IMR-90 (cell line): ENCODE results near the gene PRLH. TPM values are rescaled to one million over a fixed set of nuclear protein-coding genes. Genes with fewer than 3 reads are reported as not detected.

Experiments used
- ATAC-seq: fragments of 200-7000 bp; cut with Tn5 transposase; 2 replicates; pipeline ENCODE4 v1.9.1; 2020; ENCODE audit warnings: low read depth, mild to moderate bottlenecking, moderate library complexity
- BruUV-seq: library from RNA; stranded (reverse); fragments of 400-500 nt; replicated peaks from 2 replicates; lab custom pipeline; 2021; lab: Mats Ljungman, UMichigan
- CTCF ChIA-PET: fragments of 300-600 bp; formaldehyde crosslinking; extraction: SDS; loops from one replicate; lab custom pipeline; 2021; ENCODE audit warnings: antibody characterized with exemption; lab: Yijun Ruan, JAX
- POLR2A ChIA-PET: fragments of 300-600 bp; sonication (Branson Sonifier 250); formaldehyde crosslinking; loops from one replicate; lab custom pipeline; 2022; ENCODE audit warnings: antibody characterized with exemption; ENCODE audit not compliant: unreplicated experiment; lab: Charles Lee
- DNase-seq: peaks from one replicate; pipeline ENCODE4 v3.0.0; 2013
- H2AFZ ChIP-seq: replicated peaks from 2 replicates; pipeline ENCODE3; 2013; ENCODE audit warnings: low read length, mild to moderate bottlenecking; ENCODE audit not compliant: poor library complexity
- H2AK5ac ChIP-seq: 2 replicates; pipeline ENCODE4 v1.6.1; 2013; ENCODE audit warnings: low read depth, low read length, inconsistent platforms
- H2AK9ac ChIP-seq: replicated peaks from 2 replicates; pipeline ENCODE3; 2013; ENCODE audit warnings: mild to moderate bottlenecking, low read depth, low read length, moderate library complexity; ENCODE audit not compliant: poor library complexity
- H2BK120ac ChIP-seq: 2 replicates; pipeline ENCODE4 v1.6.1; 2013; ENCODE audit warnings: low read depth, low read length, inconsistent platforms
- H2BK15ac ChIP-seq: 3 replicates; pipeline ENCODE4 v1.6.1; 2013; ENCODE audit warnings: low read depth, low read length, inconsistent platforms
- H2BK20ac ChIP-seq: 2 replicates; pipeline ENCODE4 v1.6.1; 2013; ENCODE audit warnings: low read depth, mild to moderate bottlenecking, inconsistent platforms, low read length, moderate library complexity
- H2BK5ac ChIP-seq: 2 replicates; pipeline ENCODE4 v1.6.1; 2013; ENCODE audit warnings: mild to moderate bottlenecking, low read depth, low read length, inconsistent platforms; ENCODE audit not compliant: poor library complexity, severe bottlenecking
- H3K14ac ChIP-seq: replicated peaks from 2 replicates; pipeline ENCODE4 v1.6.1; 2013; ENCODE audit warnings: low read depth, low read length, inconsistent platforms
- H3K18ac ChIP-seq: 2 replicates; pipeline ENCODE4 v1.6.1; 2013; ENCODE audit warnings: low read depth, low read length, control low read depth
- H3K23ac ChIP-seq: 2 replicates; pipeline ENCODE4 v1.6.1; 2013; ENCODE audit warnings: low read depth, low read length, inconsistent platforms
- H3K27ac ChIP-seq: 2 replicates; pipeline ENCODE4 v1.5.1; 2013; ENCODE audit warnings: mild to moderate bottlenecking, control low read depth, low read length; ENCODE audit not compliant: insufficient read depth
- H3K27me3 ChIP-seq: 2 replicates; pipeline ENCODE4 v1.6.1; 2013; ENCODE audit warnings: low read length; ENCODE audit not compliant: control insufficient read depth, insufficient read depth
- H3K36me3 ChIP-seq: 2 replicates; pipeline ENCODE4 v1.6.1; 2013; ENCODE audit warnings: low read length, mixed read lengths; ENCODE audit not compliant: control insufficient read depth, insufficient read depth
- H3K4ac ChIP-seq: 2 replicates; pipeline ENCODE4 v1.6.1; 2013; ENCODE audit warnings: low read depth, low read length, inconsistent platforms
- H3K4me1 ChIP-seq: 2 replicates; pipeline ENCODE4 v1.6.1; 2013; ENCODE audit warnings: low read length, mixed read lengths; ENCODE audit not compliant: control insufficient read depth, insufficient read depth
- H3K4me2 ChIP-seq: 2 replicates; pipeline ENCODE4 v1.6.1; 2013; ENCODE audit warnings: low read depth, mild to moderate bottlenecking, control low read depth, low read length, moderate library complexity
- H3K4me3 ChIP-seq: 2 replicates; pipeline ENCODE4 v1.5.1; 2013; ENCODE audit warnings: low read depth, mild to moderate bottlenecking, control low read depth, low read length, moderate library complexity; ENCODE audit not compliant: insufficient read depth
- H3K56ac ChIP-seq: 2 replicates; pipeline ENCODE4 v1.6.1; 2013; ENCODE audit warnings: low read length, inconsistent platforms; ENCODE audit not compliant: insufficient read depth; ENCODE audit errors: extremely low read depth
- H3K79me1 ChIP-seq, 2 experiments: 2 replicates each; pipeline ENCODE4 v1.6.1; 2013; ENCODE audit warnings: low read length in 2 of 2, inconsistent platforms in 1 of 2, low read depth in 1 of 2
- H3K9ac ChIP-seq: 2 replicates; pipeline ENCODE4 v1.6.1; 2013; ENCODE audit warnings: low read depth, low read length, control low read depth
- H3K9me1 ChIP-seq: 2 replicates; pipeline ENCODE4 v1.6.1; 2013; ENCODE audit warnings: low read length, inconsistent platforms; ENCODE audit not compliant: insufficient read depth
- H3K9me3 ChIP-seq: 2 replicates; pipeline ENCODE4 v1.6.1; 2013; ENCODE audit warnings: low read length; ENCODE audit not compliant: control insufficient read depth, insufficient read depth
- H4K20me1 ChIP-seq: 2 replicates; pipeline ENCODE4 v1.6.1; 2013; ENCODE audit warnings: low read length, inconsistent platforms; ENCODE audit not compliant: insufficient read depth
- H4K5ac ChIP-seq: 2 replicates; pipeline ENCODE4 v1.6.1; 2013; ENCODE audit warnings: mild to moderate bottlenecking, low read depth, low read length, control low read depth
- H4K8ac ChIP-seq, 2 experiments: 2 replicates each; pipeline ENCODE4 v1.6.1; 2013; ENCODE audit warnings: low read depth in 2 of 2, low read length in 2 of 2, control low read depth in 1 of 2, inconsistent platforms in 1 of 2
- H4K91ac ChIP-seq: 2 replicates; pipeline ENCODE4 v1.6.1; 2013; ENCODE audit warnings: low read depth, low read length, inconsistent platforms; ENCODE audit not compliant: insufficient read depth
- BHLHE40 ChIP-seq: fragments of 150-350 bp; IDR thresholded peaks from 2 replicates; pipeline ENCODE4 v1.6.1; 2016; ENCODE audit warnings: mild to moderate bottlenecking, low read depth, low read length
- CEBPB ChIP-seq: IDR thresholded peaks from 2 replicates; pipeline ENCODE4 v1.6.1; 2012; ENCODE audit warnings: low read depth, low read length, improper control_type of control experiment
- CHD1 ChIP-seq: IDR thresholded peaks from 2 replicates; pipeline ENCODE4 v1.6.1; 2012; ENCODE audit warnings: low read depth, low read length, improper control_type of control experiment
- CTCF ChIP-seq: conservative IDR thresholded peaks from 2 replicates; pipeline ENCODE4 v1.5.1; 2012; ENCODE audit warnings: mild to moderate bottlenecking, low read depth, low read length, improper control_type of control experiment
- ELK1 ChIP-seq: fragments of 150-350 bp; IDR thresholded peaks from 2 replicates; pipeline ENCODE4 v1.6.1; 2016; ENCODE audit warnings: low read depth, mild to moderate bottlenecking, low read length, moderate library complexity, borderline replicate concordance
- FOS ChIP-seq: fragments of 150-350 bp; IDR thresholded peaks from 2 replicates; pipeline ENCODE4 v1.6.1; 2016; ENCODE audit warnings: low read depth, low read length
- MAFK ChIP-seq: IDR thresholded peaks from 2 replicates; pipeline ENCODE4 v1.6.1; 2012; ENCODE audit warnings: low read depth, low read length, improper control_type of control experiment
- MAZ ChIP-seq: IDR thresholded peaks from 2 replicates; pipeline ENCODE4 v1.6.1; 2012; ENCODE audit warnings: low read depth, mild to moderate bottlenecking, low read length, improper control_type of control experiment, moderate library complexity, borderline replicate concordance
- MXI1 ChIP-seq: IDR thresholded peaks from 2 replicates; pipeline ENCODE4 v1.6.1; 2012; ENCODE audit warnings: low read depth, mild to moderate bottlenecking, low read length, moderate library complexity, borderline replicate concordance
- NFE2L2 ChIP-seq: fragments of 150-350 bp; IDR thresholded peaks from 2 replicates; pipeline ENCODE4 v1.6.1; 2016; ENCODE audit warnings: low read depth, mild to moderate bottlenecking, low read length
- POLR2A ChIP-seq: IDR thresholded peaks from 2 replicates; pipeline ENCODE4 v1.6.1; 2012; ENCODE audit warnings: mild to moderate bottlenecking, low read depth, low read length
- RAD21 ChIP-seq: IDR thresholded peaks from 2 replicates; pipeline ENCODE4 v1.6.1; 2012; ENCODE audit warnings: low read length, improper control_type of control experiment
- RCOR1 ChIP-seq: IDR thresholded peaks from 2 replicates; pipeline ENCODE4 v1.6.1; 2012; ENCODE audit warnings: mild to moderate bottlenecking, low read length, improper control_type of control experiment; ENCODE audit not compliant: insufficient replicate concordance
- RFX5 ChIP-seq: IDR thresholded peaks from 2 replicates; pipeline ENCODE4 v1.8.0; 2012; ENCODE audit warnings: low read depth, mild to moderate bottlenecking, low read length, moderate library complexity
- SMC3 ChIP-seq: fragments of 150-350 bp; IDR thresholded peaks from 2 replicates; pipeline ENCODE4 v1.6.1; 2016; ENCODE audit warnings: low read depth, mild to moderate bottlenecking, antibody characterized with exemption, low read length, moderate library complexity
- USF2 ChIP-seq: fragments of 150-350 bp; IDR thresholded peaks from 2 replicates; pipeline ENCODE4 v1.6.1; 2017; ENCODE audit warnings: mild to moderate bottlenecking, antibody characterized with exemption, low read length, low read depth
- WGBS, 2 experiments: methylation state at CpG; one replicate each; pipeline versions ENCODE4 v1.1.5 to v1.1.7; 2013; ENCODE audit warnings: missing lambda C conversion rate in 2 of 2; ENCODE audit not compliant: insufficient read length in 1 of 2; ENCODE audit errors: extremely low coverage in 2 of 2; 5-methylcytosine and 5-hydroxymethylcytosine counted together
- dilution Hi-C: fragments of 300-500 bp; cut with HindIII; formaldehyde crosslinking; loops from one replicate; pipeline ENCODE4 v1.14.3; 2018; ENCODE audit warnings: low sequenced_read_pairs; ENCODE audit not compliant: unreplicated experiment
- in situ Hi-C: fragments of 300-500 bp; cut with MboI; formaldehyde crosslinking; loops from 3 replicates; pipeline ENCODE4 v1.14.3; 2019; ENCODE audit warnings: low sequenced_read_pairs, inconsistent platforms, mixed read lengths
- intact Hi-C: fragments of 100-400 bp; cut with micrococcal nuclease; formaldehyde crosslinking; loops from 2 replicates; pipeline ENCODE4 v1.10.0; 2022
- polyA plus RNA-seq, 3 experiments: library from polyadenylated mRNA; depleted of rRNA; stranded (reverse); fragments of >200 nt; gene quantifications; 2 replicates each; pipeline ENCODE4 v1.2.3, GENCODE V29; 2012; ENCODE audit warnings: low replicate concordance in 1 of 3
- total RNA-seq: library from RNA; depleted of rRNA; stranded (reverse); fragments of >200 nt; gene quantifications from 2 replicates; pipeline ENCODE4 v1.2.3, GENCODE V29; 2012

Gene PRLH
- total and polyA plus RNA-seq, 2 of the 4 experiments (the other 2 are of a cell fraction): not detected

GRCh38 chr2:237552908-237553307, 13.5 kb upstream of the PRLH start:
- dilution Hi-C loops (no loop called here), intact Hi-C loops (no loop called here), in situ Hi-C loops (loop anchor here (25.0 kb wide), 2 partner anchors 1041 to 1216 kb away; a partner anchor contains a TSS)
- Histone ChIP-seq H2AK5ac (no peak overlapping the region), H3K9ac (no peak overlapping the region), H3K27ac (no peak overlapping the region), H2BK15ac (no peak overlapping the region), H2BK5ac (no peak overlapping the region), H4K5ac (no peak overlapping the region), H3K14ac (no peak overlapping the region), H3K4me2 (no peak overlapping the region), H3K56ac (no peak overlapping the region), H3K9me1 (no peaks in the 10 kb centered on the region), H4K20me1 (0 out of 2 replicates have a peak, but pooled peaks cover 9% of the 10 kb centered on the region), H2BK120ac (no peak overlapping the region), H3K79me1 (no peaks in the 10 kb centered on the region), H2AK9ac (no peak overlapping the region), H3K18ac (no peak overlapping the region), H2AFZ (no peak overlapping the region), H3K23ac (no peak overlapping the region), H4K91ac (no peak overlapping the region), H3K4me3 (no peak overlapping the region), H3K27me3 (no peaks in the 10 kb centered on the region), H3K4ac (no peak overlapping the region), H3K9me3 (peaks cover 6% of the 10 kb centered on the region), H4K8ac (no peak overlapping the region), H3K36me3 (peaks cover 6% of the 10 kb centered on the region), H3K4me1 (peaks cover 8% of the 10 kb centered on the region; the same call in 1 of the 2 replicates), H2BK20ac (no peak overlapping the region)
- ATAC-seq: no peak
- TF ChIP-seq BHLHE40: no peak
- TF ChIP-seq ELK1: no peak
- no peak for TF ChIP-seq CTCF
- no peak for TF ChIP-seq MXI1
- no peak for TF ChIP-seq SMC3
- TF ChIP-seq FOS: no peak
- no peak for TF ChIP-seq POLR2A
- TF ChIP-seq MAFK: no peak
- no peak for TF ChIP-seq RAD21
- no peak for TF ChIP-seq MAZ
- no peak for TF ChIP-seq RCOR1
- TF ChIP-seq NFE2L2: no peak
- no peak for TF ChIP-seq USF2
- no peak for TF ChIP-seq RFX5
- TF ChIP-seq CEBPB: no peak
- no peak for TF ChIP-seq CHD1
- DNase-seq: no peak
- CTCF ChIA-PET: no interaction called here
- POLR2A ChIA-PET: no interaction called here
- BruUV-seq: no TSS peak
- WGBS, 2 experiments: 67% methylated on average over 3 of the region's 6 CpGs; no CpG with 5 or more reads in 1 of the 2 experiments
